Liver (tissue), 9 donors: ENCODE data around the gene CNIH3. TPM values are rescaled to one million over a fixed set of nuclear protein-coding genes. Genes with fewer than 3 reads are reported as not detected.

Experiments
- DNase-seq: peaks from one replicate; pipeline ENCODE4 v3.0.0-alpha.2; 2017; ENCODE audit warnings: low spot score
- H3K27ac ChIP-seq, 2 donors: one replicate each; pipeline ENCODE4 v1.7.0; 2013; ENCODE audit warnings: inconsistent platforms in 2 of 2, low read length in 2 of 2, control low read depth in 1 of 2, low read depth in 1 of 2, mild to moderate bottlenecking in 1 of 2
- H3K27me3 ChIP-seq, 4 donors: one replicate each; pipeline versions ENCODE4 v1.6.1 to v1.7.0; 2013; ENCODE audit warnings: low read length in 3 of 4, inconsistent platforms in 1 of 4, mild to moderate bottlenecking in 1 of 4, moderate library complexity in 1 of 4; ENCODE audit not compliant: control insufficient read depth in 4 of 4, insufficient read depth in 4 of 4
- H3K36me3 ChIP-seq, 4 donors: one replicate each; pipeline versions ENCODE4 v1.6.1 to v1.7.0; 2013; ENCODE audit warnings: low read length in 3 of 4, mild to moderate bottlenecking in 3 of 4, low read depth in 1 of 4, moderate library complexity in 1 of 4; ENCODE audit not compliant: control insufficient read depth in 4 of 4, insufficient read depth in 3 of 4
- H3K4me1 ChIP-seq, 4 donors: one replicate each; pipeline versions ENCODE4 v1.6.1 to v1.7.0; 2013; ENCODE audit warnings: low read length in 3 of 4, mild to moderate bottlenecking in 3 of 4, moderate library complexity in 1 of 4; ENCODE audit not compliant: control insufficient read depth in 4 of 4, insufficient read depth in 4 of 4
- H3K4me3 ChIP-seq, 3 donors: one replicate each; pipeline versions ENCODE4 v1.6.1 to v1.7.0; 2013; ENCODE audit warnings: low read length in 3 of 3, control low read depth in 1 of 3, low read depth in 1 of 3, mild to moderate bottlenecking in 1 of 3
- H3K9ac ChIP-seq, 2 donors: one replicate each; pipeline ENCODE4 v1.7.0; 2013; ENCODE audit warnings: low read length in 2 of 2, mild to moderate bottlenecking in 2 of 2, moderate library complexity in 2 of 2, control low read depth in 1 of 2, low read depth in 1 of 2
- H3K9me3 ChIP-seq, 4 donors: one replicate each; pipeline versions ENCODE4 v1.6.1 to v1.7.0; 2013; ENCODE audit warnings: low read length in 3 of 4; ENCODE audit not compliant: control insufficient read depth in 4 of 4
- EGR1 ChIP-seq, 2 donors: IDR thresholded peaks; 2 replicates each; pipeline ENCODE4 v1.6.1; 2016 to 2018; ENCODE audit warnings: antibody characterized with exemption in 2 of 2, low read depth in 2 of 2
- FOXA1 ChIP-seq: IDR thresholded peaks from 2 replicates; pipeline ENCODE4 v1.6.1; 2016; ENCODE audit warnings: antibody characterized with exemption
- FOXA2 ChIP-seq: IDR thresholded peaks from 2 replicates; pipeline ENCODE4 v1.6.1; 2016; ENCODE audit warnings: antibody characterized with exemption
- GABPA ChIP-seq, 2 donors: IDR thresholded peaks in 1 of 2; conservative IDR thresholded peaks in 1 of 2; 2 replicates each; pipeline ENCODE4 v1.6.1; 2016; ENCODE audit warnings: antibody characterized with exemption in 2 of 2, mild to moderate bottlenecking in 1 of 2, moderate library complexity in 1 of 2
- HNF4A ChIP-seq, 2 donors: conservative IDR thresholded peaks; 2 replicates each; pipeline ENCODE4 v1.6.1; 2016; ENCODE audit warnings: antibody characterized with exemption in 2 of 2, mild to moderate bottlenecking in 2 of 2
- HNF4G ChIP-seq: IDR thresholded peaks from 2 replicates; pipeline ENCODE4 v1.6.1; 2016; ENCODE audit warnings: antibody characterized with exemption
- JUND ChIP-seq, 2 donors: IDR thresholded peaks; 2 replicates each; pipeline ENCODE4 v1.6.1; 2016; ENCODE audit warnings: antibody characterized with exemption in 2 of 2
- MAX ChIP-seq: IDR thresholded peaks from 2 replicates; pipeline ENCODE4 v1.6.1; 2016; ENCODE audit warnings: antibody characterized with exemption
- NR2F2 ChIP-seq: IDR thresholded peaks from 2 replicates; pipeline ENCODE4 v1.6.1; 2016; ENCODE audit warnings: antibody characterized with exemption
- RAD21 ChIP-seq, 2 donors: IDR thresholded peaks; 2 replicates each; pipeline ENCODE4 v1.6.1; 2016; ENCODE audit warnings: antibody characterized with exemption in 2 of 2, mild to moderate bottlenecking in 2 of 2
- REST ChIP-seq: IDR thresholded peaks from 2 replicates; pipeline ENCODE4 v1.6.1; 2016; ENCODE audit warnings: antibody characterized with exemption, mild to moderate bottlenecking
- RXRA ChIP-seq, 2 donors: IDR thresholded peaks; 2 replicates each; pipeline ENCODE4 v1.6.1; 2017 to 2018; ENCODE audit warnings: antibody characterized with exemption in 2 of 2, mild to moderate bottlenecking in 1 of 2
- TAF1 ChIP-seq: conservative IDR thresholded peaks from 2 replicates; pipeline ENCODE4 v1.6.1; 2016; ENCODE audit warnings: antibody characterized with exemption, mild to moderate bottlenecking
- YY1 ChIP-seq: IDR thresholded peaks from 2 replicates; pipeline ENCODE4 v1.6.1; 2016; ENCODE audit warnings: antibody characterized with exemption, mild to moderate bottlenecking
- ZBTB33 ChIP-seq: IDR thresholded peaks from 2 replicates; pipeline ENCODE4 v1.6.1; 2016; ENCODE audit warnings: antibody characterized with exemption
- WGBS: extraction: QIAGEN DNeasy Blood & Tissue Kit; methylation state at CpG from one replicate; pipeline ENCODE4 v1.1.7; 2013; 5-methylcytosine and 5-hydroxymethylcytosine counted together
- polyA plus RNA-seq, 2 donors: library from polyadenylated mRNA; stranded (reverse) in 1 of 2; unstranded in 1 of 2; fragments of 200-250 nt in 1 of 2; fragments of >200 nt in 1 of 2; fragmentation: Nextera tagmentation in 1 of 2; extraction: Ambion mirVana in 1 of 2; gene quantifications; one replicate each; pipeline versions ENCODE4 v1.2.1 to v1.2.3, GENCODE V29; 2013 to 2015
- total RNA-seq, 2 donors: library from RNA; depleted of rRNA; stranded (reverse); fragments of >200 nt; gene quantifications; one replicate each; pipeline ENCODE4 v1.2.3, GENCODE V29; 2014
- TF ChIP-seq, protein P1 (sequence below): fragments of 150-350 bp; IDR thresholded peaks from 2 replicates; pipeline ENCODE4 v1.5.1; 2017; ENCODE audit warnings: improper control_type of control experiment, low read depth, low read length; ENCODE audit not compliant: missing input control
- TF ChIP-seq, protein P2 (sequence below): IDR thresholded peaks from 2 replicates; pipeline ENCODE4 v1.6.1; 2016; ENCODE audit warnings: antibody characterized with exemption
- donor health status: healthy.
- donor health status: healthy.
- donor health status: healthy.
- donor health status: healthy.
- donor health status: healthy.

The CNIH3 gene
- total and polyA plus RNA-seq, 4 donors = 0.39 to 1.0 (median 0.93) TPM

- H3K27ac ChIP-seq = no peak overlapping the region
- DNase-seq = no peak
- TF ChIP-seq HNF4A (conservative IDR thresholded peaks at IDR 0.05) (no peak), EGR1 (IDR thresholded peaks at IDR 0.05; ENCODE audit: low read depth in 2 of 2) (no peak), FOXA2 (no peak), REST (no peak), GABPA (IDR thresholded peaks at IDR 0.05 in 1 of 2, conservative IDR thresholded peaks at IDR 0.05 in 1 of 2) (no peak), TAF1 (no peak), RAD21 (IDR thresholded peaks at IDR 0.05) (no peak), MAX (no peak), NR2F2 (no peak), JUND (IDR thresholded peaks at IDR 0.05) (no peak), ZBTB33 (no peak), FOXA1 (no peak)
- TF ChIP-seq, protein P1, sequence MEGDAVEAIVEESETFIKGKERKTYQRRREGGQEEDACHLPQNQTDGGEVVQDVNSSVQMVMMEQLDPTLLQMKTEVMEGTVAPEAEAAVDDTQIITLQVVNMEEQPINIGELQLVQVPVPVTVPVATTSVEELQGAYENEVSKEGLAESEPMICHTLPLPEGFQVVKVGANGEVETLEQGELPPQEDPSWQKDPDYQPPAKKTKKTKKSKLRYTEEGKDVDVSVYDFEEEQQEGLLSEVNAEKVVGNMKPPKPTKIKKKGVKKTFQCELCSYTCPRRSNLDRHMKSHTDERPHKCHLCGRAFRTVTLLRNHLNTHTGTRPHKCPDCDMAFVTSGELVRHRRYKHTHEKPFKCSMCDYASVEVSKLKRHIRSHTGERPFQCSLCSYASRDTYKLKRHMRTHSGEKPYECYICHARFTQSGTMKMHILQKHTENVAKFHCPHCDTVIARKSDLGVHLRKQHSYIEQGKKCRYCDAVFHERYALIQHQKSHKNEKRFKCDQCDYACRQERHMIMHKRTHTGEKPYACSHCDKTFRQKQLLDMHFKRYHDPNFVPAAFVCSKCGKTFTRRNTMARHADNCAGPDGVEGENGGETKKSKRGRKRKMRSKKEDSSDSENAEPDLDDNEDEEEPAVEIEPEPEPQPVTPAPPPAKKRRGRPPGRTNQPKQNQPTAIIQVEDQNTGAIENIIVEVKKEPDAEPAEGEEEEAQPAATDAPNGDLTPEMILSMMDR = no peak
- TF ChIP-seq, protein P2, sequence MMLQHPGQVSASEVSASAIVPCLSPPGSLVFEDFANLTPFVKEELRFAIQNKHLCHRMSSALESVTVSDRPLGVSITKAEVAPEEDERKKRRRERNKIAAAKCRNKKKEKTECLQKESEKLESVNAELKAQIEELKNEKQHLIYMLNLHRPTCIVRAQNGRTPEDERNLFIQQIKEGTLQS = no peak
- WGBS = 54% methylated on average over 16 of the region's 16 CpGs
- H3K9me3 ChIP-seq = no peaks in the 10 kb centered on the region
- H3K4me1 ChIP-seq = peaks cover 2 to 22% (median 11%) of the 10 kb centered on the region in 4 donors
- no peaks in the 10 kb centered on the region for H3K27me3 ChIP-seq
- H3K9ac ChIP-seq = no peak overlapping the region
- no peaks in the 10 kb centered on the region for H3K36me3 ChIP-seq
- no peak overlapping the region for H3K4me3 ChIP-seq
Observed at GRCh38 chr1:224736619-224737352, 120.7 kb downstream of the CNIH3 start.

- Histone ChIP-seq H3K36me3 (no peaks in the 10 kb centered on the region), H3K27ac (no peak overlapping the region), H3K4me3 (no peak overlapping the region), H3K9me3 (no peaks in the 10 kb centered on the region), H3K4me1 (peaks cover 2 to 17% (median 9%) of the 10 kb centered on the region in 4 donors), H3K27me3 (no peaks in the 10 kb centered on the region), H3K9ac (no peak overlapping the region)
- TF ChIP-seq EGR1 (IDR thresholded peaks at IDR 0.05; ENCODE audit: low read depth in 2 of 2) (no peak), HNF4G (no peak), YY1 (no peak), HNF4A (conservative IDR thresholded peaks at IDR 0.05) (no peak), MAX (no peak), ZBTB33 (no peak), RXRA (IDR thresholded peaks at IDR 0.05) (no peak)
- TF ChIP-seq, protein P2 = no peak
- DNase-seq = no peak
- 85% methylated on average over 10 of the region's 10 CpGs for WGBS
Observed at GRCh38 chr1:224737353-224737727, 121.2 kb downstream of the CNIH3 start.
